H1 (cell line): ENCODE data around the gene NAXE. TPM values are rescaled to one million over a fixed set of nuclear protein-coding genes. Genes with fewer than 3 reads are reported as not detected.

Experiments used
- ASH2L ChIP-seq: fragments of 200-600, 300-600 bp; sonication (generic); IDR thresholded peaks from one replicate; pipeline ENCODE4 v1.7.1; 2017; ENCODE audit warnings: low read length
- BRCA1 ChIP-seq: IDR thresholded peaks from 2 replicates; pipeline ENCODE4 v1.6.1; 2012; ENCODE audit warnings: low read depth, low read length, improper control_type of control experiment
- CEBPB ChIP-seq: IDR thresholded peaks from 2 replicates; pipeline ENCODE4 v1.6.1; 2012; ENCODE audit warnings: low read depth, low read length
- CHD1 ChIP-seq: IDR thresholded peaks from 2 replicates; pipeline ENCODE4 v1.6.1; 2012; ENCODE audit warnings: low read depth, low read length, improper control_type of control experiment
- CREB1 ChIP-seq: IDR thresholded peaks from 2 replicates; pipeline ENCODE4 v1.6.1; 2012; ENCODE audit warnings: inconsistent platforms
- EZH2 ChIP-seq: fragments of 200-600 bp; sonication (generic); IDR thresholded peaks from 2 replicates; pipeline ENCODE4 v1.7.1; 2012; ENCODE audit warnings: low read depth, mild to moderate bottlenecking, moderate library complexity, low read length, inconsistent platforms; ENCODE audit not compliant: severe bottlenecking
- HDAC6 ChIP-seq: IDR thresholded peaks from one replicate; pipeline ENCODE4 v1.7.1; 2012; ENCODE audit warnings: low read depth, mild to moderate bottlenecking, inconsistent platforms, low read length, moderate library complexity
- KDM4A ChIP-seq: IDR thresholded peaks from one replicate; pipeline ENCODE4 v1.7.1; 2012; ENCODE audit warnings: low read depth, mild to moderate bottlenecking, moderate library complexity, low read length, inconsistent platforms; ENCODE audit not compliant: severe bottlenecking
- KDM5A ChIP-seq: fragments of 200-600 bp; IDR thresholded peaks from 2 replicates; pipeline ENCODE4 v1.7.1; 2012; ENCODE audit warnings: mild to moderate bottlenecking, low read length, inconsistent platforms, mixed read lengths
- MAFK ChIP-seq: IDR thresholded peaks from 2 replicates; pipeline ENCODE4 v1.6.1; 2012; ENCODE audit warnings: low read depth, mild to moderate bottlenecking, improper control_type of control experiment, low read length
- MAX ChIP-seq: IDR thresholded peaks from 2 replicates; pipeline ENCODE4 v1.6.1; 2012; ENCODE audit warnings: inconsistent platforms
- NANOG ChIP-seq: IDR thresholded peaks from 2 replicates; pipeline ENCODE4 v1.6.1; 2011; ENCODE audit warnings: low read length, low read depth, mild to moderate bottlenecking, inconsistent platforms; ENCODE audit not compliant: insufficient read depth, poor library complexity, severe bottlenecking
- NRF1 ChIP-seq: IDR thresholded peaks from 2 replicates; pipeline ENCODE4 v1.6.1; 2011; ENCODE audit warnings: mild to moderate bottlenecking, low read depth, low read length, improper control_type of control experiment
- POLR2A ChIP-seq, 2 experiments: IDR thresholded peaks; 1 replicate in 1 of 2; 2 replicates in 1 of 2; pipeline ENCODE4 v1.6.1; 2011; ENCODE audit warnings: low read depth in 2 of 2, low read length in 2 of 2, mild to moderate bottlenecking in 2 of 2; ENCODE audit errors: control extremely low read depth in 1 of 2
- SAP30 ChIP-seq: fragments of 300-600 bp; sonication (generic); IDR thresholded peaks from 2 replicates; pipeline ENCODE4 v1.7.1; 2012; ENCODE audit warnings: low read length, moderate library complexity, mild to moderate bottlenecking, inconsistent platforms; ENCODE audit not compliant: insufficient read depth, insufficient replicate concordance
- SIN3A ChIP-seq, 2 experiments: IDR thresholded peaks in 1 of 2; conservative IDR thresholded peaks in 1 of 2; 2 replicates each; pipeline ENCODE4 v1.6.1; 2011 to 2012; ENCODE audit warnings: low read length in 2 of 2, improper control_type of control experiment in 1 of 2, low read depth in 1 of 2, mild to moderate bottlenecking in 1 of 2
- SUZ12 ChIP-seq: fragments of 200-600 bp; sonication (generic); IDR thresholded peaks from 2 replicates; pipeline ENCODE4 v1.6.1; 2012; ENCODE audit warnings: mild to moderate bottlenecking, inconsistent platforms, low read length, moderate library complexity, mixed read lengths
- TAF1 ChIP-seq: IDR thresholded peaks from 2 replicates; pipeline ENCODE4 v1.6.1; 2011; ENCODE audit warnings: mild to moderate bottlenecking, low read depth, low read length
- TAF7 ChIP-seq: optimal IDR thresholded peaks from 2 replicates; pipeline ENCODE3; 2011; ENCODE audit warnings: low read depth, mild to moderate bottlenecking, inconsistent platforms, low read length, moderate library complexity, borderline replicate concordance
- USF2 ChIP-seq: IDR thresholded peaks from 2 replicates; pipeline ENCODE4 v1.6.1; 2011; ENCODE audit warnings: low read length, improper control_type of control experiment
- polyA plus RNA-seq, 7 experiments: library from polyadenylated mRNA; depleted of rRNA in 3 of 7; stranded (reverse) in 5 of 7; unstranded in 2 of 7; fragments of >200 nt in 5 of 7; fragments of 200-250 nt in 2 of 7; gene quantifications; 1 replicate in 5 of 7; 2 replicates in 1 of 7; 4 replicates in 1 of 7; pipeline versions ENCODE4 v1.2.1 to v1.2.3, GENCODE V29; 2011 to 2013; ENCODE audit warnings: missing spikeins in 2 of 7, mixed read lengths in 2 of 7
- total RNA-seq: library from RNA; stranded (reverse); fragmentation: NEBNext Ultra II Directional; extraction: Animal tissue kit (Norgen Biotek cat#: 25700); gene quantifications from 2 replicates; pipeline ENCODE4 v1.2.1, GENCODE V29; 2021

The NAXE gene
- total and polyA plus RNA-seq, 2 of the 8 experiments (the other 6 are each of a cell fraction or from before 2014, with no cell fraction given): 73.1 to 74.3 TPM

GRCh38 chr1:156591432-156592157 lies at the start of gene NAXE (continued):
- TF ChIP-seq NANOG: no peak
- TF ChIP-seq SIN3A (conservative IDR thresholded peaks at IDR 0.05 in 1 of 2, IDR thresholded peaks at IDR 0.05 in 1 of 2; ENCODE audit: low read depth in 1 of 2, low read length in 2 of 2): no peak
- TF ChIP-seq SAP30: no peak
- TF ChIP-seq NRF1: peak; percentile 40; the same call in 1 of the 2 replicates
- TF ChIP-seq MAX: no peak; the same call in 1 of the 2 replicates
- no peak for TF ChIP-seq SUZ12
- TF ChIP-seq EZH2: no peak
- TF ChIP-seq TAF7: no peak
- no peak for TF ChIP-seq CEBPB
- no peak for TF ChIP-seq ASH2L
- peak; percentile 84 for TF ChIP-seq TAF1
- peak; percentile 76 for TF ChIP-seq KDM4A
- TF ChIP-seq CHD1: no peak
- no peak for TF ChIP-seq MAFK
- TF ChIP-seq BRCA1: no peak
- no peak for TF ChIP-seq CREB1
- TF ChIP-seq KDM5A: no peak
- TF ChIP-seq POLR2A (IDR thresholded peaks at IDR 0.05; ENCODE audit: control extremely low read depth in 1 of 2, low read depth in 2 of 2, low read length in 2 of 2): peak; percentile 64; a peak in 2 of 3 replicates
- no peak for TF ChIP-seq HDAC6
- TF ChIP-seq USF2: no peak
